Liver (tissue), 3 donors: ENCODE data around the gene PPY.

Source experiments
- HNF4A ChIP-seq, 2 donors: conservative IDR thresholded peaks; 2 replicates each; pipeline ENCODE4 v1.6.1; 2016; ENCODE audit warnings: antibody characterized with exemption in 2 of 2, mild to moderate bottlenecking in 2 of 2
- TF ChIP-seq, protein P1 (sequence below): fragments of 150-350 bp; IDR thresholded peaks from 2 replicates; pipeline ENCODE4 v1.5.1; 2017; ENCODE audit warnings: improper control_type of control experiment, low read depth, low read length; ENCODE audit not compliant: missing input control
- donor health status: healthy.
- donor health status: healthy.

DNA sequence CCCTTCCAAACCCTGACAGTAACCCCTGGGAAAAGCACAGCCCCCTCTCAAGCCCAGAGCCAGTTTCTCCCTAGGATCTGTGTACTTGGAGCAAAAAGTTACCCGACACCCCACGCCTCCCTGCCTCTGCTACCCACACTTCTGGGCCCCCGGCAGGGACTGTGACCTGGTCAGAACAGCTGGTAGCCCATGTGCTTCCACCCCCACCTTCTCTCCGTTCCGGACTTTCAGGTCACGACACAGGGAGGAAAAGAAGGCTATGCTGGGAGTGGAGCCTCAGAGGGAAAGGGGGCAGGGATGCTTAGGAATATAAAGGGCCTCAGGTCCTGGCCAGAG is 6.4 kb downstream of the PPY start:
- TF ChIP-seq HNF4A (conservative IDR thresholded peaks at IDR 0.05): no peak
- TF ChIP-seq, protein P1, sequence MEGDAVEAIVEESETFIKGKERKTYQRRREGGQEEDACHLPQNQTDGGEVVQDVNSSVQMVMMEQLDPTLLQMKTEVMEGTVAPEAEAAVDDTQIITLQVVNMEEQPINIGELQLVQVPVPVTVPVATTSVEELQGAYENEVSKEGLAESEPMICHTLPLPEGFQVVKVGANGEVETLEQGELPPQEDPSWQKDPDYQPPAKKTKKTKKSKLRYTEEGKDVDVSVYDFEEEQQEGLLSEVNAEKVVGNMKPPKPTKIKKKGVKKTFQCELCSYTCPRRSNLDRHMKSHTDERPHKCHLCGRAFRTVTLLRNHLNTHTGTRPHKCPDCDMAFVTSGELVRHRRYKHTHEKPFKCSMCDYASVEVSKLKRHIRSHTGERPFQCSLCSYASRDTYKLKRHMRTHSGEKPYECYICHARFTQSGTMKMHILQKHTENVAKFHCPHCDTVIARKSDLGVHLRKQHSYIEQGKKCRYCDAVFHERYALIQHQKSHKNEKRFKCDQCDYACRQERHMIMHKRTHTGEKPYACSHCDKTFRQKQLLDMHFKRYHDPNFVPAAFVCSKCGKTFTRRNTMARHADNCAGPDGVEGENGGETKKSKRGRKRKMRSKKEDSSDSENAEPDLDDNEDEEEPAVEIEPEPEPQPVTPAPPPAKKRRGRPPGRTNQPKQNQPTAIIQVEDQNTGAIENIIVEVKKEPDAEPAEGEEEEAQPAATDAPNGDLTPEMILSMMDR: no peak
